ENCODE measurements around the gene DOCK1.

The DOCK1 gene

DNA sequence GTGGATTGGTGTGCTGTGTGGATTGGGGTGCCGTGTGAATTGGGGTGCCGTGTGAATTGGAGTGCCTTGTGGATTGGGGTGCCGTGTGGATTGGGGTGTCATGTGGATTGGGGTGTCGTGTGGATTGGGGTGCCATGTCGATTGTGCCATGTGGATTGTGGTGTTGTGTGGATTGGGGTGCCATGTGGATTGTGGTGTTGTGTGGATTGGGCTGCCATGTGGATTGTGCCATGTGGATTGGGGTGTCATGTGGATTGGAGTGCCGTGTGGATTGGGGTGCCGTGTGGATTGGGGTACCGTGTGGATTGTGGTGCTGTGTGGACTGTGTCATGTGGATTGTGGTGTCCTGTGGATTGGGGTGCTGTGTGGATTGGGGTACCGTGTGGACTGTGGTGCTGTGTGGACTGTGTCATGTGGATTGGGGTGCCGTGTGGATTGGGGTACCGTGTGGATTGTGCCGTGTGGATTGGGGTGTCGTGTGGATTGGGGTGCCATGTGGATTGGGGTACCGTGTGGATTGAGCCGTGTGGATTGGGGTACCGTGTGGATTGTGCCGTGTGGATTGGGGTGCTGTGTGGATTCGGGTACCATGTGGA lies 523.3 kb downstream of the DOCK1 start:
- Histone ChIP-seq H3K27ac (no peak overlapping the region), H2AFZ (no peak overlapping the region), H3K9me3 (ENCODE audit: control insufficient read depth, low read length) (no peaks in the 10 kb centered on the region), H3K4me3 (ENCODE audit: low read depth, low read length) (no peak overlapping the region), H3K79me2 (no peaks in the 10 kb centered on the region), H3K27me3 (ENCODE audit: control insufficient read depth, insufficient read depth, low read length) (no peaks in the 10 kb centered on the region), H3K36me3 (ENCODE audit: control insufficient read depth, insufficient read depth, low read length) (no peaks in the 10 kb centered on the region), H3K9ac (no peak overlapping the region), H3K4me1 (no peaks in the 10 kb centered on the region), H3K4me2 (ENCODE audit: low read length) (no peak overlapping the region)
- no peak for TF ChIP-seq CTCF (IDR thresholded peaks at IDR 0.05)

DNA sequence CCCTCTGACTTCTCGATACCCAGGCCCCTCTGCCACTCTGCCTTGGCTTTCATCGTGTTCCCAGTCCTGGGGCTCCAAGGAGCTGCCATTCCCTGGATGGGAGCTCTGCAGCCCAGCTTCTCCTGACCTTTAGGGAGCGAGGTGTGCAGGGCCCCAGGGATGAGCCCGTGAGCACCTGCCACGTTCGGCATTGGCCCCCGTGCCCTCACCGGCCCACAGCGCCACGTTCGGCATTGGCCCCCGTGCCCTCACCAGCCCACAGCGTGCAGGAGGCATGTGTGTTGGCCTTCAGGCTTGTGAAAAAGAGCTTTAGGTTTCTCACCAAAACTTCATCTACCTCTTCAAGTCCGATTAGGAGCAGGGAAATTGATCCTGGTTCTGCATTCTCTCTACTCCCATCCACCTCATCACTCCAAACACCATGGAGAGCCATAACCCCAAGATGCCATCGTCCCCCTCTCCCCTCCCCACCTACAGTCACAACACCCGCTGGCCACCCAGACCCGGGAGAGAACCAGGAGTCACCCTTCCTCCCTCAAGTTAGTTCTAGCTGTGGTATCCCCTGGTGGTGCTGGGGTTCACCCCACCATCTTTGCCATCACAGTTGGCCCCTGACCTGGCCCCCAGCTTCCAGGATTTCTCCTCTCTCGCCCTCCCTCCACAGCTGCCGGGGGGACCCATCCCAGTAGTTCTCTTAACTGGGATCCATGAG lies 524.5 kb downstream of the DOCK1 start:
- Histone ChIP-seq H3K36me3 (ENCODE audit: control insufficient read depth, insufficient read depth, low read length) (no peaks in the 10 kb centered on the region), H2AFZ (no peak overlapping the region), H3K9me3 (ENCODE audit: control insufficient read depth, low read length) (no peaks in the 10 kb centered on the region), H3K4me2 (ENCODE audit: low read length) (no peak overlapping the region), H3K79me2 (no peaks in the 10 kb centered on the region), H3K4me3 (ENCODE audit: low read depth, low read length) (no peak overlapping the region), H3K4me1 (no peaks in the 10 kb centered on the region), H3K27me3 (ENCODE audit: control insufficient read depth, insufficient read depth, low read length) (no peaks in the 10 kb centered on the region), H3K9ac (no peak overlapping the region), H3K27ac (no peak overlapping the region)
- TF ChIP-seq CTCF (IDR thresholded peaks at IDR 0.05) = no peak

DNA sequence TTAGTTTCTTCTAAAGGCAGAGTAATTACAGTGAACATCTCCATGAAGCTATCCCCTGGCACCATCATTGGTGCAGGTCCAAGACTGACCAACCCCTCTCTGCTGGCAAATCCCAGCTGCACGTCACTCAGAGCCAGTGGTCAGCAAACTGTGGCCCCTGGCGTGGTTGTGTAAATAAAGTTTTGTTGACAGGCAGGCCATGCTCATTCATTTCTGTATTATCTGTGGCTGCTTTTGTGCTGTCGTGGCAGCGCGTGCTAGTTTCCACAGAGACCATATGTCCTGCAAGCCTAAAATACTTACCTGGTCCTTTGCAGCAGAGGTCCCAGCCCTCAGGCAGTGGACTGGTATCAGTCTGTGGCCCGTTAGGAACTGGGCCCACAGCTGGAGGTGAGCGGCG lies 526.3 kb downstream of the DOCK1 start:
- no peak for TF ChIP-seq CTCF (IDR thresholded peaks at IDR 0.05)
- H3K9me3 ChIP-seq (ENCODE audit: control insufficient read depth, low read length) = no peaks in the 10 kb centered on the region
- H3K27me3 ChIP-seq (ENCODE audit: control insufficient read depth, insufficient read depth, low read length) = no peaks in the 10 kb centered on the region
- no peaks in the 10 kb centered on the region for H3K79me2 ChIP-seq
- H3K4me2 ChIP-seq (ENCODE audit: low read length) = no peak overlapping the region
- no peak overlapping the region for H3K4me3 ChIP-seq (ENCODE audit: low read depth, low read length)
- no peak overlapping the region for H3K27ac ChIP-seq
- no peak overlapping the region for H3K9ac ChIP-seq
- H3K36me3 ChIP-seq (ENCODE audit: control insufficient read depth, insufficient read depth, low read length) = no peaks in the 10 kb centered on the region
- H2AFZ ChIP-seq = no peak overlapping the region
- no peaks in the 10 kb centered on the region for H3K4me1 ChIP-seq

DNA sequence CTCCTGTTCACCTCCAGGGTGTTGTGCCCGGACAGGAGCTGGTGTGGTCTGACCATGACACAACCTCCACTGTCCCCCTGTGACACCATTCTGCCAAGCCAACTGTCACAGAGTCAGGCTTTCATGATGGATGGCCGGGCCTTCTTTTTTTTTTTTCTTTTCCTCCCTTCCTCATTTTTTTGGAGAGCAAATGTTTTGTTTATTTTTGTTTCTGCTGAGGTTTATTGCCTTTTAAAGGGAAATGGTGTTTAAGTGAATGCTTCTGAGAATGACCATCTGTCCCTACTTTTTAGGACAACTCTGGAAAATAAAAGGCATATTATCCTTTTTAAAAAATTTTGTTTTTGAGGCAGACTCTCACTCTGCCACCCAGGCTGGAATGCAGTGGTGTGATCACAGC lies 528.8 kb downstream of the DOCK1 start:
- no peak overlapping the region for H3K4me2 ChIP-seq (ENCODE audit: low read length)
- no peaks in the 10 kb centered on the region for H3K4me1 ChIP-seq
- H3K9me3 ChIP-seq (ENCODE audit: control insufficient read depth, low read length) = no peaks in the 10 kb centered on the region
- no peaks in the 10 kb centered on the region for H3K36me3 ChIP-seq (ENCODE audit: control insufficient read depth, insufficient read depth, low read length)
- H3K79me2 ChIP-seq = no peaks in the 10 kb centered on the region
- no peaks in the 10 kb centered on the region for H3K27me3 ChIP-seq (ENCODE audit: control insufficient read depth, insufficient read depth, low read length)
- H3K4me3 ChIP-seq (ENCODE audit: low read depth, low read length) = no peak overlapping the region
- no peak overlapping the region for H2AFZ ChIP-seq
- TF ChIP-seq CTCF (IDR thresholded peaks at IDR 0.05) = no peak
- H3K27ac ChIP-seq = no peak overlapping the region
- no peak overlapping the region for H3K9ac ChIP-seq

GRCh38 chr10:127435246-127435645 lies 530.0 kb downstream of the DOCK1 start:
- no peaks in the 10 kb centered on the region for H3K4me1 ChIP-seq
- no peak overlapping the region for H3K4me3 ChIP-seq (ENCODE audit: low read depth, low read length)
- no peak overlapping the region for H3K9ac ChIP-seq
- no peaks in the 10 kb centered on the region for H3K79me2 ChIP-seq
- H2AFZ ChIP-seq = no peak overlapping the region
- no peaks in the 10 kb centered on the region for H3K27me3 ChIP-seq (ENCODE audit: control insufficient read depth, insufficient read depth, low read length)
- no peaks in the 10 kb centered on the region for H3K36me3 ChIP-seq (ENCODE audit: control insufficient read depth, insufficient read depth, low read length)
- H3K4me2 ChIP-seq (ENCODE audit: low read length) = no peak overlapping the region
- TF ChIP-seq CTCF (IDR thresholded peaks at IDR 0.05) = no peak
- H3K27ac ChIP-seq = no peak overlapping the region
- H3K9me3 ChIP-seq (ENCODE audit: control insufficient read depth, low read length) = no peaks in the 10 kb centered on the region

Data from parathyroid adenoma (tissue), 2 donors.